HG03064 (cell line): ENCODE results near the gene HES5.

Source experiments
- ATAC-seq: cut with Tn5 transposase; IDR thresholded peaks from one replicate; pipeline ENCODE4 v1.9.1; 2021; ENCODE audit warnings: low read depth; ENCODE audit not compliant: unreplicated experiment

HES5 gene

GRCh38 chr1:2517966-2518365, 12.1 kb downstream of the HES5 start:
- ATAC-seq: no peak

GRCh38 chr1:2516946-2517345, 13.1 kb downstream of the HES5 start:
- ATAC-seq: no peak

- ATAC-seq: no peak
Observed at GRCh38 chr1:2516124-2516523, 13.9 kb downstream of the HES5 start.

- no peak for ATAC-seq
Observed at GRCh38 chr1:2515763-2516080, 14.3 kb downstream of the HES5 start.

- no peak for ATAC-seq
Observed at GRCh38 chr1:2514863-2515762, 14.9 kb downstream of the HES5 start.

- ATAC-seq: no peak
Observed at GRCh38 chr1:2513939-2514652, 16.0 kb downstream of the HES5 start.

- ATAC-seq: no peak
Observed at GRCh38 chr1:2512862-2513421, 17.1 kb downstream of the HES5 start.

GRCh38 chr1:2510366-2511155, 19.5 kb downstream of the HES5 start:
- ATAC-seq: no peak

- no peak for ATAC-seq
Observed at GRCh38 chr1:2509589-2509988, 20.5 kb downstream of the HES5 start.

GRCh38 chr1:2508751-2509150, 21.3 kb downstream of the HES5 start:
- no peak for ATAC-seq

- ATAC-seq: no peak
Observed at GRCh38 chr1:2508180-2508579, 21.9 kb downstream of the HES5 start.

GRCh38 chr1:2507744-2508155, 22.3 kb downstream of the HES5 start:
- ATAC-seq: no peak

- no peak for ATAC-seq
Observed at GRCh38 chr1:2506901-2507565, 23.0 kb downstream of the HES5 start.

GRCh38 chr1:2506007-2506860, 23.8 kb downstream of the HES5 start:
- no peak for ATAC-seq

- no peak for ATAC-seq
Observed at GRCh38 chr1:2505461-2505994, 24.5 kb downstream of the HES5 start.

- no peak for ATAC-seq
Observed at GRCh38 chr1:2504949-2505272, 25.2 kb downstream of the HES5 start.

GRCh38 chr1:2504225-2504948, 25.7 kb downstream of the HES5 start:
- ATAC-seq: no peak

GRCh38 chr1:2503554-2504224, 26.4 kb downstream of the HES5 start:
- ATAC-seq: no peak
